HG03565 (cell line): ENCODE data around the gene ABCC8.
A peak's percentile ranks its signal among the peaks of the same experiment; 100 is the strongest.

Experiments
- ATAC-seq: cut with Tn5 transposase; IDR thresholded peaks from one replicate; pipeline ENCODE4 v1.9.1; 2021; ENCODE audit warnings: mild to moderate bottlenecking, moderate library complexity; ENCODE audit not compliant: unreplicated experiment

The ABCC8 gene

GRCh38 chr11:17506314-17506713 is 29.7 kb upstream of the ABCC8 start:
- no peak for ATAC-seq

GRCh38 chr11:17505146-17505545 is 28.5 kb upstream of the ABCC8 start:
- no peak for ATAC-seq

- peak; percentile 62 for ATAC-seq
These were observed 27.9 kb upstream of the ABCC8 start for GRCh38 chr11:17504330-17505107.

GRCh38 chr11:17502630-17503029 is 26.0 kb upstream of the ABCC8 start:
- no peak for ATAC-seq

GRCh38 chr11:17500673-17501072 is 24.0 kb upstream of the ABCC8 start:
- ATAC-seq: no peak

- ATAC-seq: no peak
These were observed 21.8 kb upstream of the ABCC8 start for GRCh38 chr11:17498475-17498874.

GRCh38 chr11:17498058-17498457 is 21.4 kb upstream of the ABCC8 start:
- ATAC-seq: no peak

- ATAC-seq: no peak
These were observed 19.8 kb upstream of the ABCC8 start for GRCh38 chr11:17496406-17496805.

GRCh38 chr11:17494019-17494418 is 17.4 kb upstream of the ABCC8 start:
- no peak for ATAC-seq

GRCh38 chr11:17490938-17491337 is 14.3 kb upstream of the ABCC8 start:
- no peak for ATAC-seq

GRCh38 chr11:17490232-17490631 is 13.6 kb upstream of the ABCC8 start:
- no peak for ATAC-seq

- no peak for ATAC-seq
These were observed 13.1 kb upstream of the ABCC8 start for GRCh38 chr11:17489751-17490150.

GRCh38 chr11:17488563-17488962 is 11.9 kb upstream of the ABCC8 start:
- ATAC-seq: no peak

GRCh38 chr11:17486646-17487045 is 10.0 kb upstream of the ABCC8 start:
- ATAC-seq: no peak

- no peak for ATAC-seq
These were observed 6.9 kb upstream of the ABCC8 start for GRCh38 chr11:17483505-17483904.

- ATAC-seq: no peak
These were observed 5.3 kb upstream of the ABCC8 start for GRCh38 chr11:17481905-17482304.

- ATAC-seq: no peak
These were observed 2.9 kb upstream of the ABCC8 start for GRCh38 chr11:17479284-17480214.

- ATAC-seq: no peak
These were observed 1.4 kb upstream of the ABCC8 start for GRCh38 chr11:17478070-17478469.

- ATAC-seq: no peak
These were observed 716 bp upstream of the ABCC8 start for GRCh38 chr11:17477361-17477760.

GRCh38 chr11:17477084-17477333 is 364 bp upstream of the ABCC8 start:
- no peak for ATAC-seq

GRCh38 chr11:17475666-17476316 is 854 bp downstream of the ABCC8 start:
- no peak for ATAC-seq
